ENCODE data around the gene ERMP1. TPM values are rescaled to one million over a fixed set of nuclear protein-coding genes. Genes with fewer than 3 reads are reported as not detected.

Gene ERMP1
- total and polyA plus RNA-seq, 10 of the 15 experiments (the other 5 are each of a cell fraction or from before 2014, with no cell fraction given) = 2.4 to 42.1 (median 8.1) TPM

DNA sequence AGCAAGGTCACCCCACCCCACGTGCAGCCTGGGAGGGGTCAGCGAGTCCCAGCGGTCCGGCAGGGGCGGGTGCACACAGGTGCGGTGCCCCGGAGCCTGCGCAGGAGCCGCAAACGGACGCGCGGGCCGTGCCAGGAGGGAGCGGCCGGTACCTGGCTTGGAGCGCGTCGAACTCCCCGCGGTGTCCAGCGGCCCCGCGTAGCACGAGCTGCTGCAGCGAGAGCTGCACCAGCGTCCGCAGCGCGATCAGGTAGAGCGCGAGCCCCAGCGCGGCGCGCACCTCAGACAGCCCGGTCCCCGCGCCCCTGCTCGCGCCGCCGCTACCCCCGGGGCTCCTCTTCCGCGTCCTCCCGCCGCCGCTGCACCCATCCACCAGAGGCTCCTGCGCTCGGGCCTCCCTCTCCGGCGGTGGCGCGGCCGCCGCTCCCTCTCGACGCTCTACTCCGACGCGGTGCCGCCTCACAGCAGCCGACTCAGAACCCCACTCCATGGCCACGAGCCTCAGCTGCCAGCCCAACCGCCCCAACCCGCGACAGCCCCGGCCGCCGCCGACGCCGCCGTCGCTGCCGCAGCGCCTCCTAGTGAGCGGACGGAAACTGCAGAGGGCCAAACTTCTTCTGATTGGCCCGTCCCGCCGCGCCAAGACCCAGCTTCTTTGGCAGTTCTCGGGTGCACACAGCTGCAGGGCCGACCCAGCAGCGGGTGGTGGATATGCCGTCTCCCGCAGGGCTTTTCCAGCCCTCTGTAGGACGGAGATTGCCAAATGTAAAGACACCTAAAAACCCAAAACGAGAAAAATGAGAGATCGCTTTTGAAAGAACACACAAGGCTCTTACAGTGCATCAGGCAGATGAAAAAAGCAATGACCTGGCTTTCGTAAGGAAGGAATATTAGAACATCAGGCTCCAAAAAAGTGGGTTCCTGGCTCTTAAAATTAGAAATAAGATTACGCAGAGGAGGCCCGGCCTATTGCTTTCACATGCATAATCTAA lies at the start of gene ERMP1 (continued):
- TF ChIP-seq, protein P1, sequence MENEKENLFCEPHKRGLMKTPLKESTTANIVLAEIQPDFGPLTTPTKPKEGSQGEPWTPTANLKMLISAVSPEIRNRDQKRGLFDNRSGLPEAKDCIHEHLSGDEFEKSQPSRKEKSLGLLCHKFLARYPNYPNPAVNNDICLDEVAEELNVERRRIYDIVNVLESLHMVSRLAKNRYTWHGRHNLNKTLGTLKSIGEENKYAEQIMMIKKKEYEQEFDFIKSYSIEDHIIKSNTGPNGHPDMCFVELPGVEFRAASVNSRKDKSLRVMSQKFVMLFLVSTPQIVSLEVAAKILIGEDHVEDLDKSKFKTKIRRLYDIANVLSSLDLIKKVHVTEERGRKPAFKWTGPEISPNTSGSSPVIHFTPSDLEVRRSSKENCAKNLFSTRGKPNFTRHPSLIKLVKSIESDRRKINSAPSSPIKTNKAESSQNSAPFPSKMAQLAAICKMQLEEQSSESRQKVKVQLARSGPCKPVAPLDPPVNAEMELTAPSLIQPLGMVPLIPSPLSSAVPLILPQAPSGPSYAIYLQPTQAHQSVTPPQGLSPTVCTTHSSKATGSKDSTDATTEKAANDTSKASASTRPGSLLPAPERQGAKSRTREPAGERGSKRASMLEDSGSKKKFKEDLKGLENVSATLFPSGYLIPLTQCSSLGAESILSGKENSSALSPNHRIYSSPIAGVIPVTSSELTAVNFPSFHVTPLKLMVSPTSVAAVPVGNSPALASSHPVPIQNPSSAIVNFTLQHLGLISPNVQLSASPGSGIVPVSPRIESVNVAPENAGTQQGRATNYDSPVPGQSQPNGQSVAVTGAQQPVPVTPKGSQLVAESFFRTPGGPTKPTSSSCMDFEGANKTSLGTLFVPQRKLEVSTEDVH (IDR thresholded peaks at IDR 0.05; ENCODE audit: low read depth, partially characterized antibody) = peak; percentile 36
- TF ChIP-seq RB1 (IDR thresholded peaks at IDR 0.05; ENCODE audit: borderline replicate concordance) (peak; percentile 73; the same call in 1 of the 2 replicates), EP300 (IDR thresholded peaks at IDR 0.05; ENCODE audit: borderline replicate concordance in 1 of 2, control insufficient read depth in 1 of 2, low read depth in 2 of 2, low read length in 2 of 2) (no peak), POLR2A (IDR thresholded peaks at IDR 0.05; ENCODE audit: low read depth, low read length) (peak; percentile 91), CREM (IDR thresholded peaks at IDR 0.05; ENCODE audit: low read depth) (peak; percentile 71; the same call in 1 of the 2 replicates), SMAD5 (IDR thresholded peaks at IDR 0.05; ENCODE audit: low read depth) (no peak), PAX5 (IDR thresholded peaks at IDR 0.05; ENCODE audit: borderline replicate concordance, low read depth, low read length) (0 out of 2 replicates have a peak, but pooled peaks have one; percentile 12), ZNF384 (IDR thresholded peaks at IDR 0.05; ENCODE audit: borderline replicate concordance, low read depth, low read length) (no peak), NFYB (IDR thresholded peaks at IDR 0.05; ENCODE audit: insufficient read depth, low read depth, low read length) (0 out of 2 replicates have a peak, but pooled peaks have one; percentile 28)
- TF ChIP-seq, protein P2, sequence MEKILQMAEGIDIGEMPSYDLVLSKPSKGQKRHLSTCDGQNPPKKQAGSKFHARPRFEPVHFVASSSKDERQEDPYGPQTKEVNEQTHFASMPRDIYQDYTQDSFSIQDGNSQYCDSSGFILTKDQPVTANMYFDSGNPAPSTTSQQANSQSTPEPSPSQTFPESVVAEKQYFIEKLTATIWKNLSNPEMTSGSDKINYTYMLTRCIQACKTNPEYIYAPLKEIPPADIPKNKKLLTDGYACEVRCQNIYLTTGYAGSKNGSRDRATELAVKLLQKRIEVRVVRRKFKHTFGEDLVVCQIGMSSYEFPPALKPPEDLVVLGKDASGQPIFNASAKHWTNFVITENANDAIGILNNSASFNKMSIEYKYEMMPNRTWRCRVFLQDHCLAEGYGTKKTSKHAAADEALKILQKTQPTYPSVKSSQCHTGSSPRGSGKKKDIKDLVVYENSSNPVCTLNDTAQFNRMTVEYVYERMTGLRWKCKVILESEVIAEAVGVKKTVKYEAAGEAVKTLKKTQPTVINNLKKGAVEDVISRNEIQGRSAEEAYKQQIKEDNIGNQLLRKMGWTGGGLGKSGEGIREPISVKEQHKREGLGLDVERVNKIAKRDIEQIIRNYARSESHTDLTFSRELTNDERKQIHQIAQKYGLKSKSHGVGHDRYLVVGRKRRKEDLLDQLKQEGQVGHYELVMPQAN (conservative IDR thresholded peaks at IDR 0.05) = peak; percentile 88
- TF ChIP-seq, protein P3, sequence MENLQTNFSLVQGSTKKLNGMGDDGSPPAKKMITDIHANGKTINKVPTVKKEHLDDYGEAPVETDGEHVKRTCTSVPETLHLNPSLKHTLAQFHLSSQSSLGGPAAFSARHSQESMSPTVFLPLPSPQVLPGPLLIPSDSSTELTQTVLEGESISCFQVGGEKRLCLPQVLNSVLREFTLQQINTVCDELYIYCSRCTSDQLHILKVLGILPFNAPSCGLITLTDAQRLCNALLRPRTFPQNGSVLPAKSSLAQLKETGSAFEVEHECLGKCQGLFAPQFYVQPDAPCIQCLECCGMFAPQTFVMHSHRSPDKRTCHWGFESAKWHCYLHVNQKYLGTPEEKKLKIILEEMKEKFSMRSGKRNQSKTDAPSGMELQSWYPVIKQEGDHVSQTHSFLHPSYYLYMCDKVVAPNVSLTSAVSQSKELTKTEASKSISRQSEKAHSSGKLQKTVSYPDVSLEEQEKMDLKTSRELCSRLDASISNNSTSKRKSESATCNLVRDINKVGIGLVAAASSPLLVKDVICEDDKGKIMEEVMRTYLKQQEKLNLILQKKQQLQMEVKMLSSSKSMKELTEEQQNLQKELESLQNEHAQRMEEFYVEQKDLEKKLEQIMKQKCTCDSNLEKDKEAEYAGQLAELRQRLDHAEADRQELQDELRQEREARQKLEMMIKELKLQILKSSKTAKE (IDR thresholded peaks at IDR 0.05; ENCODE audit: low read depth, poor library complexity, severe bottlenecking) = no peak
- TF ChIP-seq, protein P4, sequence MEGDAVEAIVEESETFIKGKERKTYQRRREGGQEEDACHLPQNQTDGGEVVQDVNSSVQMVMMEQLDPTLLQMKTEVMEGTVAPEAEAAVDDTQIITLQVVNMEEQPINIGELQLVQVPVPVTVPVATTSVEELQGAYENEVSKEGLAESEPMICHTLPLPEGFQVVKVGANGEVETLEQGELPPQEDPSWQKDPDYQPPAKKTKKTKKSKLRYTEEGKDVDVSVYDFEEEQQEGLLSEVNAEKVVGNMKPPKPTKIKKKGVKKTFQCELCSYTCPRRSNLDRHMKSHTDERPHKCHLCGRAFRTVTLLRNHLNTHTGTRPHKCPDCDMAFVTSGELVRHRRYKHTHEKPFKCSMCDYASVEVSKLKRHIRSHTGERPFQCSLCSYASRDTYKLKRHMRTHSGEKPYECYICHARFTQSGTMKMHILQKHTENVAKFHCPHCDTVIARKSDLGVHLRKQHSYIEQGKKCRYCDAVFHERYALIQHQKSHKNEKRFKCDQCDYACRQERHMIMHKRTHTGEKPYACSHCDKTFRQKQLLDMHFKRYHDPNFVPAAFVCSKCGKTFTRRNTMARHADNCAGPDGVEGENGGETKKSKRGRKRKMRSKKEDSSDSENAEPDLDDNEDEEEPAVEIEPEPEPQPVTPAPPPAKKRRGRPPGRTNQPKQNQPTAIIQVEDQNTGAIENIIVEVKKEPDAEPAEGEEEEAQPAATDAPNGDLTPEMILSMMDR (IDR thresholded peaks at IDR 0.05 in 2 of 3, conservative IDR thresholded peaks at IDR 0.05 in 1 of 3; ENCODE audit: control insufficient read depth in 2 of 3, extremely low read depth in 1 of 3, insufficient read depth in 1 of 3, low read depth in 3 of 3, low read length in 3 of 3) = peak; percentile 85 to 97 (median 89); a peak in 5 of 6 replicates

Measured in GM12878 (cell line).